ENCODE data around the gene NBAS. TPM values are rescaled to one million over a fixed set of nuclear protein-coding genes. Genes with fewer than 3 reads are reported as not detected.

Gene NBAS
- total and polyA plus RNA-seq, 2 of the 13 experiments (the other 11 are each of a cell fraction or from before 2014, with no cell fraction given) = 33.6 to 58.7 TPM

GRCh38 chr2:15155959-15156574 lies 405.1 kb downstream of the NBAS start (continued):
- TF ChIP-seq AHDC1 (CRISPR knock-in tag; IDR thresholded peaks at IDR 0.05; ENCODE audit: borderline replicate concordance) (no peak), ZNF775 (CRISPR knock-in tag; IDR thresholded peaks at IDR 0.05; ENCODE audit: borderline replicate concordance) (no peak), ATF7-NPFF (CRISPR knock-in tag; IDR thresholded peaks at IDR 0.05; ENCODE audit: low read depth) (no peak), SAFB2 (CRISPR knock-in tag; IDR thresholded peaks at IDR 0.05; ENCODE audit: borderline replicate concordance, low read depth) (no peak), THAP8 (CRISPR knock-in tag; IDR thresholded peaks at IDR 0.05; ENCODE audit: borderline replicate concordance) (no peak), ZNF337 (CRISPR knock-in tag; IDR thresholded peaks at IDR 0.05; ENCODE audit: borderline replicate concordance, low read depth) (no peak), ZNF251 (CRISPR knock-in tag; IDR thresholded peaks at IDR 0.05) (no peak), ZNF562 (CRISPR knock-in tag; IDR thresholded peaks at IDR 0.05; ENCODE audit: borderline replicate concordance) (no peak), CEBPZ (IDR thresholded peaks at IDR 0.05; ENCODE audit: low read length) (no peak), ZNF33B (CRISPR knock-in tag; IDR thresholded peaks at IDR 0.05) (no peak), ZSCAN29 (CRISPR knock-in tag; conservative IDR thresholded peaks at IDR 0.05) (no peak), RXRA (CRISPR knock-in tag; IDR thresholded peaks at IDR 0.05) (no peak), SNAPC5 (CRISPR knock-in tag; IDR thresholded peaks at IDR 0.05; ENCODE audit: borderline replicate concordance) (no peak), TFE3 (CRISPR knock-in tag; IDR thresholded peaks at IDR 0.05) (no peak), ZNF362 (CRISPR knock-in tag; IDR thresholded peaks at IDR 0.05; ENCODE audit: borderline replicate concordance) (peak; percentile 73; the same call in 1 of the 2 replicates), XRCC5 (optimal IDR thresholded peaks at IDR 0.05; ENCODE audit: low read length) (peak; percentile 47)

Data from HepG2 (cell line).